Trophoblast cell (in vitro differentiated cells and primary cell): Measurements from ENCODE around the gene AKR1B15.
A peak's percentile ranks its signal among the peaks of the same experiment; 100 is the strongest.

Source experiments
- DNase-seq, 2 donors: peaks; one replicate each; pipeline ENCODE4 v3.0.0-alpha.2; 2016
- H2AFZ ChIP-seq: 2 replicates; pipeline ENCODE4 v1.6.1; 2013; ENCODE audit warnings: low read length, moderate library complexity, mild to moderate bottlenecking; ENCODE audit not compliant: insufficient read depth, poor library complexity
- H2AK5ac ChIP-seq: 2 replicates; pipeline ENCODE4 v1.6.1; 2013; ENCODE audit warnings: mild to moderate bottlenecking, low read length
- H2BK120ac ChIP-seq: 2 replicates; pipeline ENCODE4 v1.6.1; 2013; ENCODE audit warnings: low read length, mild to moderate bottlenecking, moderate library complexity; ENCODE audit not compliant: insufficient read depth, poor library complexity
- H2BK12ac ChIP-seq: 2 replicates; pipeline ENCODE4 v1.6.1; 2013; ENCODE audit warnings: mild to moderate bottlenecking, low read length, moderate library complexity
- H2BK5ac ChIP-seq: 2 replicates; pipeline ENCODE4 v1.6.1; 2013; ENCODE audit warnings: low read length, low read depth, moderate library complexity, mild to moderate bottlenecking; ENCODE audit not compliant: poor library complexity
- H3K14ac ChIP-seq: 2 replicates; pipeline ENCODE4 v1.6.1; 2013; ENCODE audit warnings: mild to moderate bottlenecking, low read length
- H3K18ac ChIP-seq: 2 replicates; pipeline ENCODE4 v1.6.1; 2013; ENCODE audit warnings: mild to moderate bottlenecking, low read length
- H3K23ac ChIP-seq: 2 replicates; pipeline ENCODE4 v1.6.1; 2013; ENCODE audit warnings: low read length
- H3K27ac ChIP-seq: 2 replicates; pipeline ENCODE4 v1.5.1; 2013; ENCODE audit warnings: low read depth, mild to moderate bottlenecking, inconsistent platforms, low read length, moderate library complexity
- H3K27me3 ChIP-seq: 2 replicates; pipeline ENCODE4 v1.6.1; 2013; ENCODE audit warnings: inconsistent platforms, mild to moderate bottlenecking, low read length, moderate library complexity; ENCODE audit not compliant: insufficient read depth
- H3K36me3 ChIP-seq, 2 experiments: 1 replicate in 1 of 2; 2 replicates in 1 of 2; pipeline ENCODE4 v1.6.1; 2013; ENCODE audit warnings: low read length in 2 of 2, mild to moderate bottlenecking in 2 of 2, moderate library complexity in 1 of 2; ENCODE audit not compliant: insufficient read depth in 2 of 2, control insufficient read depth in 1 of 2
- H3K4ac ChIP-seq: 2 replicates; pipeline ENCODE4 v1.6.1; 2013; ENCODE audit warnings: low read depth, mild to moderate bottlenecking, low read length, moderate library complexity
- H3K4me1 ChIP-seq, 2 experiments: 1 replicate in 1 of 2; 2 replicates in 1 of 2; pipeline ENCODE4 v1.6.1; 2013; ENCODE audit warnings: low read length in 2 of 2, mild to moderate bottlenecking in 2 of 2, moderate library complexity in 1 of 2; ENCODE audit not compliant: insufficient read depth in 2 of 2, control insufficient read depth in 1 of 2
- H3K4me2 ChIP-seq: 2 replicates; pipeline ENCODE4 v1.6.1; 2013; ENCODE audit warnings: inconsistent platforms, mild to moderate bottlenecking, low read length, moderate library complexity
- H3K4me3 ChIP-seq: 2 replicates; pipeline ENCODE4 v1.5.1; 2013; ENCODE audit warnings: mild to moderate bottlenecking, low read depth, low read length, inconsistent platforms
- H3K79me1 ChIP-seq: one replicate; pipeline ENCODE4 v1.6.1; 2013; ENCODE audit warnings: low read length
- H3K79me2 ChIP-seq: 2 replicates; pipeline ENCODE4 v1.6.1; 2013; ENCODE audit warnings: low read length, mild to moderate bottlenecking; ENCODE audit not compliant: control insufficient read depth, insufficient read depth, poor library complexity
- H3K9ac ChIP-seq: 2 replicates; pipeline ENCODE4 v1.6.1; 2013; ENCODE audit warnings: mild to moderate bottlenecking, low read length
- H3K9me3 ChIP-seq: 2 replicates; pipeline ENCODE4 v1.6.1; 2013; ENCODE audit warnings: low read depth, mild to moderate bottlenecking, control low read depth, inconsistent platforms, low read length; ENCODE audit not compliant: insufficient read depth
- H4K12ac ChIP-seq: 2 replicates; pipeline ENCODE4 v1.6.1; 2013; ENCODE audit warnings: low read depth, mild to moderate bottlenecking, low read length, moderate library complexity
- H4K8ac ChIP-seq: 2 replicates; pipeline ENCODE4 v1.6.1; 2013; ENCODE audit warnings: low read depth, mild to moderate bottlenecking, low read length, moderate library complexity
- H4K91ac ChIP-seq: one replicate; pipeline ENCODE4 v1.6.1; 2013; ENCODE audit warnings: low read depth, mild to moderate bottlenecking, low read length, moderate library complexity
- WGBS: extraction: QIAGEN DNeasy Blood & Tissue Kit; methylation state at CpG from one replicate; pipeline ENCODE4 v1.1.7; 2013; ENCODE audit warnings: missing lambda C conversion rate; ENCODE audit not compliant: insufficient read length, insufficient coverage; ENCODE audit errors: extremely low coverage; 5-methylcytosine and 5-hydroxymethylcytosine counted together

The AKR1B15 gene

DNA sequence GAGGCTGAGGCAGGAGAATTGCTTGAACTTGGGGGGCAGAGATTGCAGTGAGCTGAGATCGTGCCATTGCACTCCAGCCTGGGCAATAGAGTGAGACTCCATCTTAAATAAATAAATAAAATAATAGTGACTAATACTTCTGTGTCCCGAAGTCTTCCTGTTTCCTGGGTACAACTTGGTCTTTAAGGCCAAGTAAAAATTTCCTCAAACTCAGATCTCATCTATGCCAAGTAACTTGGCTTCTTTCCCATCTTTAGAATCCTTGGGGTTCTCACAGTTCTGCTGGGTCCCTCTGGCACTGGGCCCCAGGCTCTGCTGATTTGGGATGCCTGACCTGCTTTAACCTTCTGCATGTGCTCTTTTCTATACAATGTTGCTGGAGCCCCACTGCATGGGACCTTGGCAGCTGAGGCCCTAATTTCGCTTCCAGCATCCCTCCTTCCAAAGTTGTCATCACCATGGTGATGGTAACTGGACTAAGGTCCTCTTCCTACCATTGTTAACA lies 44.2 kb upstream of the AKR1B15 start:
- Histone ChIP-seq H3K27me3 (no peaks in the 10 kb centered on the region), H3K4me1 (no peaks in the 10 kb centered on the region), H3K4me3 (no peak overlapping the region), H3K9me3 (no peaks in the 10 kb centered on the region), H3K23ac (no peak overlapping the region), H3K14ac (no peak overlapping the region), H2AFZ (no peak overlapping the region), H3K18ac (no peak overlapping the region), H3K4me2 (no peak overlapping the region), H3K9ac (no peak overlapping the region), H3K79me2 (no peaks in the 10 kb centered on the region), H3K4ac (no peak overlapping the region), H2BK120ac (no peak overlapping the region), H2BK12ac (no peak overlapping the region), H4K8ac (no peak overlapping the region), H3K36me3 (no peaks in the 10 kb centered on the region), H2BK5ac (no peak overlapping the region), H2AK5ac (no peak overlapping the region), H3K27ac (no peak overlapping the region), H4K12ac (no peak overlapping the region), H4K91ac (no peak overlapping the region), H3K79me1 (no peaks in the 10 kb centered on the region)
- no peak for DNase-seq
- no CpG with 5 or more reads among the region's 3 CpGs for WGBS

- H3K23ac ChIP-seq: no peak overlapping the region
- H3K14ac ChIP-seq: no peak overlapping the region
- no peak overlapping the region for H3K9ac ChIP-seq
- H3K27me3 ChIP-seq: no peaks in the 10 kb centered on the region
- no peak overlapping the region for H2BK12ac ChIP-seq
- H2BK5ac ChIP-seq: no peak overlapping the region
- H3K4ac ChIP-seq: no peak overlapping the region
- no peak overlapping the region for H3K4me2 ChIP-seq
- no peak overlapping the region for H4K12ac ChIP-seq
- no peaks in the 10 kb centered on the region for H3K79me2 ChIP-seq
- H2AK5ac ChIP-seq: no peak overlapping the region
- H2AFZ ChIP-seq: no peak overlapping the region
- H3K18ac ChIP-seq: no peak overlapping the region
- H3K9me3 ChIP-seq: no peaks in the 10 kb centered on the region
- no peak overlapping the region for H4K91ac ChIP-seq
- H3K79me1 ChIP-seq: no peaks in the 10 kb centered on the region
- no peaks in the 10 kb centered on the region for H3K36me3 ChIP-seq
- H3K27ac ChIP-seq: no peak overlapping the region
- WGBS: no CpG with 5 or more reads among the region's 4 CpGs
- no peak overlapping the region for H3K4me3 ChIP-seq
- no peak overlapping the region for H4K8ac ChIP-seq
- DNase-seq: peak in 1 of 2 donors; percentile 37
- H2BK120ac ChIP-seq: no peak overlapping the region
- peaks cover 0 to 6% of the 10 kb centered on the region in 2 experiments for H3K4me1 ChIP-seq
These were observed 43.1 kb upstream of the AKR1B15 start for GRCh38 chr7:134505856-134506255.

DNA sequence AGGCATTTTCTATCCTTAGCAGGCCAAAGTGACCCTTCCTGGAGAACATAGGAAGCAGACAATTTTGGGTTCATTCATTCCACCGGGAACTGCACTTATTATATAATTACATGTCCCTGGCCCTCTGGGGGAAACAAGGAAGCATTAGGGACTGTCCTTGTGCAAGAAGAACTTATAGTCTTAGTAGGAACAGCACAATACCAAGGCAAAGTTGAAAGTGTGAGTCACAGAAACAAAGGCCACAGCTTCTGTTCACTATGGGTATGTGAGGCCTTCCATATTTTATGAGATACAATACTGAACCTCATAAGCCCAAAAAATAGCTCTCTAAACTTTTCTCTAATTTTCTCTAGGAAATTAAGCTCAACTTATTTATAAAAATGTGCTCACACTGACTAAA lies 39.9 kb upstream of the AKR1B15 start:
- Histone ChIP-seq H3K4ac (no peak overlapping the region), H2BK5ac (no peak overlapping the region), H2BK12ac (no peak overlapping the region), H3K27me3 (no peaks in the 10 kb centered on the region), H3K79me1 (peaks cover 16% of the 10 kb centered on the region), H3K4me2 (no peak overlapping the region), H2AK5ac (no peak overlapping the region), H4K91ac (no peak overlapping the region), H2BK120ac (no peak overlapping the region), H3K4me3 (no peak overlapping the region), H3K9ac (no peak overlapping the region), H3K23ac (no peak overlapping the region), H3K14ac (no peak overlapping the region), H4K8ac (no peak overlapping the region), H3K79me2 (no peaks in the 10 kb centered on the region), H2AFZ (no peak overlapping the region), H3K36me3 (no peaks in the 10 kb centered on the region), H3K4me1 (peaks cover 14 to 23% of the 10 kb centered on the region in 2 experiments), H3K9me3 (no peaks in the 10 kb centered on the region), H4K12ac (no peak overlapping the region), H3K27ac (no peak overlapping the region), H3K18ac (no peak overlapping the region)
- peak in 1 of 2 donors; percentile 13 for DNase-seq
- no CpG with 5 or more reads among the region's 1 CpG for WGBS

- H3K36me3 ChIP-seq: no peaks in the 10 kb centered on the region
- no peak overlapping the region for H2AK5ac ChIP-seq
- H2BK120ac ChIP-seq: no peak overlapping the region
- H4K8ac ChIP-seq: no peak overlapping the region
- DNase-seq: peak; percentile 61 to 65
- no CpG with 5 or more reads among the region's 5 CpGs for WGBS
- no peak overlapping the region for H4K91ac ChIP-seq
- H3K4ac ChIP-seq: no peak overlapping the region
- H3K14ac ChIP-seq: no peak overlapping the region
- H3K79me2 ChIP-seq: no peaks in the 10 kb centered on the region
- H2BK12ac ChIP-seq: no peak overlapping the region
- H2AFZ ChIP-seq: no peak overlapping the region
- no peak overlapping the region for H3K9ac ChIP-seq
- no peaks in the 10 kb centered on the region for H3K27me3 ChIP-seq
- no peak overlapping the region for H3K18ac ChIP-seq
- H3K9me3 ChIP-seq: no peaks in the 10 kb centered on the region
- no peak overlapping the region for H3K23ac ChIP-seq
- H3K4me2 ChIP-seq: no peak overlapping the region
- H3K79me1 ChIP-seq: peaks cover 16% of the 10 kb centered on the region
- H3K4me1 ChIP-seq: peaks cover 14 to 23% of the 10 kb centered on the region in 2 experiments
- H2BK5ac ChIP-seq: no peak overlapping the region
- H3K27ac ChIP-seq: peak overlapping the region; percentile 2
- no peak overlapping the region for H3K4me3 ChIP-seq
- H4K12ac ChIP-seq: no peak overlapping the region
These were observed 38.3 kb upstream of the AKR1B15 start for GRCh38 chr7:134510646-134511045.
